CD4-positive, alpha-beta T cell treated with Interleukin-10 for 1 hour (primary cell): ENCODE data around the gene MT1A.

ENCODE experiments used
- DNase-seq: peaks from one replicate; pipeline ENCODE4 v3.0.0-alpha.2; 2020

Gene MT1A

GRCh38 chr16:56632156-56632847 lies 6.2 kb upstream of the MT1A start, which contains the start of gene MT1M:
Gene MT1M, plus strand, starts transcription at chr16:56632659. Its CDS starts 73 bp downstream, at chr16:56632732.
- no peak for DNase-seq

- DNase-seq = no peak
Measured at GRCh38 chr16:56632848-56633365, 5.6 kb upstream of the MT1A start.

GRCh38 chr16:56633535-56633934 lies 4.9 kb upstream of the MT1A start:
- no peak for DNase-seq

GRCh38 chr16:56634715-56635440 lies 3.6 kb upstream of the MT1A start:
- DNase-seq = no peak

GRCh38 chr16:56635441-56635967 lies 3.0 kb upstream of the MT1A start:
- DNase-seq = no peak

GRCh38 chr16:56636616-56637413 lies 1.7 kb upstream of the MT1A start:
- no peak for DNase-seq

- DNase-seq = no peak
Measured at GRCh38 chr16:56639045-56639444, 579 bp downstream of the MT1A start.

- DNase-seq = no peak
Measured at GRCh38 chr16:56640076-56640475, 1.6 kb downstream of the MT1A start.

GRCh38 chr16:56641166-56641565 lies 2.7 kb downstream of the MT1A start:
- DNase-seq = no peak

GRCh38 chr16:56643080-56643778 lies 4.8 kb downstream of the MT1A start:
- peak; percentile 82 for DNase-seq

- no peak for DNase-seq
Measured at GRCh38 chr16:56643833-56644232, 5.4 kb downstream of the MT1A start.

- no peak for DNase-seq
Measured at GRCh38 chr16:56645311-56645710, 6.8 kb downstream of the MT1A start.

- DNase-seq = no peak
Measured at GRCh38 chr16:56645838-56646237, 7.4 kb downstream of the MT1A start.

GRCh38 chr16:56647641-56648431 lies 9.4 kb downstream of the MT1A start:
- DNase-seq = no peak

- DNase-seq = no peak
Measured at GRCh38 chr16:56649271-56649670, 10.8 kb downstream of the MT1A start.

GRCh38 chr16:56649820-56650219 lies 11.4 kb downstream of the MT1A start:
- no peak for DNase-seq

GRCh38 chr16:56651586-56651985 lies 13.1 kb downstream of the MT1A start, which contains the start of gene MT1B:
Gene MT1B, plus strand, starts transcription at chr16:56651886. Its CDS starts 68 bp downstream, at chr16:56651954.
- DNase-seq = no peak

- DNase-seq = no peak
Measured at GRCh38 chr16:56652600-56652999, 14.1 kb downstream of the MT1A start.

GRCh38 chr16:56653218-56653617 lies 14.8 kb downstream of the MT1A start:
- no peak for DNase-seq

GRCh38 chr16:56657555-56658326 lies 19.3 kb downstream of the MT1A start, which contains the start of gene MT1F:
Gene MT1F, plus strand, starts transcription at chr16:56657959. Its CDS starts 100 bp downstream, at chr16:56658059.
- DNase-seq = peak; percentile 70
